ENCODE data around the gene BANK1. TPM values are rescaled to one million over a fixed set of nuclear protein-coding genes. Genes with fewer than 3 reads are reported as not detected.

Gene BANK1
- total RNA-seq, 1 donor from 2014 or later, result 12.2 TPM

DNA sequence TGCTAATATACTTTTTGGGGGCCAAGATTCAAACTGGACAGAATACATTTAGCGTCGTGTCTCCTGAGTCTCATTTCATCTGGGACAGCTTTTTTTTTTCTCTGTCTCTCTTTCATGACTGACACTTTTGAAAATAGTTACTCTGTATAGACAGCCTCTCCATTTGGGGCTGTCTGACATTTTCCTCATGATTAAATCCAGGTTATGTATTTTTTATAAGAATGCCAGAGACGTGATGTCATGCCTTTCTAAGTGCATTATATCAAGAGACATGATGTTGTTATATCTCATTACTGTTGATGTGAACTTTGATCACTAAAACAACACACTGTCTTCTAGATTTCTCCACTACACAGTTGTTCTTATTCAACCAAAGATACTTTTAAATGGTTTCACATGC is 199.0 kb downstream of the BANK1 start:
- no peak for DNase-seq
- no peaks in the 10 kb centered on the region for H3K36me3 ChIP-seq
- no peak overlapping the region for H3K27ac ChIP-seq
- H3K4me1 ChIP-seq, result no peaks in the 10 kb centered on the region
- intact Hi-C loops (cut with DNase I), result no loop called here
- no peaks in the 10 kb centered on the region for H3K9me3 ChIP-seq
- H3K4me3 ChIP-seq, result no peak overlapping the region
- ATAC-seq, result no peak
- TF ChIP-seq, protein P1, sequence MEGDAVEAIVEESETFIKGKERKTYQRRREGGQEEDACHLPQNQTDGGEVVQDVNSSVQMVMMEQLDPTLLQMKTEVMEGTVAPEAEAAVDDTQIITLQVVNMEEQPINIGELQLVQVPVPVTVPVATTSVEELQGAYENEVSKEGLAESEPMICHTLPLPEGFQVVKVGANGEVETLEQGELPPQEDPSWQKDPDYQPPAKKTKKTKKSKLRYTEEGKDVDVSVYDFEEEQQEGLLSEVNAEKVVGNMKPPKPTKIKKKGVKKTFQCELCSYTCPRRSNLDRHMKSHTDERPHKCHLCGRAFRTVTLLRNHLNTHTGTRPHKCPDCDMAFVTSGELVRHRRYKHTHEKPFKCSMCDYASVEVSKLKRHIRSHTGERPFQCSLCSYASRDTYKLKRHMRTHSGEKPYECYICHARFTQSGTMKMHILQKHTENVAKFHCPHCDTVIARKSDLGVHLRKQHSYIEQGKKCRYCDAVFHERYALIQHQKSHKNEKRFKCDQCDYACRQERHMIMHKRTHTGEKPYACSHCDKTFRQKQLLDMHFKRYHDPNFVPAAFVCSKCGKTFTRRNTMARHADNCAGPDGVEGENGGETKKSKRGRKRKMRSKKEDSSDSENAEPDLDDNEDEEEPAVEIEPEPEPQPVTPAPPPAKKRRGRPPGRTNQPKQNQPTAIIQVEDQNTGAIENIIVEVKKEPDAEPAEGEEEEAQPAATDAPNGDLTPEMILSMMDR (IDR thresholded peaks at IDR 0.05), result no peak
- H3K27me3 ChIP-seq (ENCODE audit: low read depth), result no peaks in the 10 kb centered on the region

DNA sequence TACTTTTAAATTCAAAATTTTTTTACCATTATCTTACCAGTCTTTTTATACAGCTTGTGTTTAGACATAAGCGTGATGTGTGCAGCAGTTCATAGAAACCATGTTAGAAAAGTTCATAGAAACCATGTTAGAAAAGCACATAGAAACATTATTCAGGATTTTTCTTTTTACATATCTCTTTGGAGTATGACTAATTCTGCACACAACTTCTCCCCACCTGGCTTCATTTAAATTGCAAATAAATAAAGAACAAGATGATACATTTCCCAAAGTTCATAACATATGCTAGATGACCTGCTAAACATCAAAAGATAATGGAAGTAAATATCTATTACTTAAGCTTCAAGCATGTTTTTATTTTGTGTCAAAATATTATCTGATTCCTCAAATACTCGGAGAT is 201.9 kb downstream of the BANK1 start:
- H3K36me3 ChIP-seq, result no peaks in the 10 kb centered on the region
- no peak overlapping the region for H3K27ac ChIP-seq
- no peak for DNase-seq
- no peak for ATAC-seq
- no peaks in the 10 kb centered on the region for H3K4me1 ChIP-seq
- no peaks in the 10 kb centered on the region for H3K27me3 ChIP-seq (ENCODE audit: low read depth)
- no peaks in the 10 kb centered on the region for H3K9me3 ChIP-seq
- TF ChIP-seq, protein P1 (IDR thresholded peaks at IDR 0.05), result no peak
- H3K4me3 ChIP-seq, result no peak overlapping the region
- intact Hi-C loops (cut with DNase I), result no loop called here

DNA sequence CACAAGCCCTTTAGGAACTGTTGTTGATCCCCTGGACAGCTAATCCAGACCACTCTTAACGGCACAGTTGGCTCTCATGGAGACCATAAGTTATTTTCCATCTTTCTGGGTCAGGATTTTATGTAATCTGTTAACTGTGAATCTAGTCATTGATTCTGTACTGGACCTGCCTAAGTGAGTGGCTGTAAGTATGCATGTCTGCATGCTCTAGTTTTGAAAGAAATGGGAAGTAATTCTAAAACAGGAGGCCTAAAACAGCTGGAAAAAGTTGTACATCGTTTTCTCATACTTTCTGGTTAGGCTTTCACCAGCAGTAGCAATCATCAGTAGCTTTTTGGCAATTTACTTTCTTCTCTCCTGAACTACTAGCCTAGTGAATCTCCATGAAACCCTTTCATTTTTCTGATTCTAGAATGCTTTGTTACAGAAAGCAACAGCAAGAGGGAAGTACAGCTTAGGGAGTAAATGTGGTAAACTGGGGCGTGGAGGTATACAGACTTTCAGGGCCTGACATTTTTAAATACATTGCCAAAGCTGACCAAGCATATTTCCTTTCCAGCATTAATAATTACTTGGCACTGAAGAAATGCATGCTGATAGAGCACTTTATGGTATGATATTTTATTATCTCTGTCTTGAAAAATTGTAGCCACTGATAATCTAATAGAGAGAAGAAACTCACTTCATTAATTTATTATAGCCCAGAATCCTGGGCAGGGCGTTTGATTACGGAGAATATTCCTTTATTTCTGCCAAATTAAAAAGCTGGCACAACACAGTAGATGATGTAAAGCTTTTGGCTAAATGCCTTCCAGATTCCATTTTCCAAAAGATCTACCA is 202.7 kb downstream of the BANK1 start:
- ATAC-seq (no peak), DNase-seq (no peak)
- H3K4me1 ChIP-seq, result no peaks in the 10 kb centered on the region
- no peaks in the 10 kb centered on the region for H3K9me3 ChIP-seq
- H3K27ac ChIP-seq, result no peak overlapping the region
- no peak overlapping the region for H3K4me3 ChIP-seq
- TF ChIP-seq, protein P1 (IDR thresholded peaks at IDR 0.05), result no peak
- no peaks in the 10 kb centered on the region for H3K36me3 ChIP-seq
- intact Hi-C loops (cut with DNase I), result no loop called here
- no peaks in the 10 kb centered on the region for H3K27me3 ChIP-seq (ENCODE audit: low read depth)

DNA sequence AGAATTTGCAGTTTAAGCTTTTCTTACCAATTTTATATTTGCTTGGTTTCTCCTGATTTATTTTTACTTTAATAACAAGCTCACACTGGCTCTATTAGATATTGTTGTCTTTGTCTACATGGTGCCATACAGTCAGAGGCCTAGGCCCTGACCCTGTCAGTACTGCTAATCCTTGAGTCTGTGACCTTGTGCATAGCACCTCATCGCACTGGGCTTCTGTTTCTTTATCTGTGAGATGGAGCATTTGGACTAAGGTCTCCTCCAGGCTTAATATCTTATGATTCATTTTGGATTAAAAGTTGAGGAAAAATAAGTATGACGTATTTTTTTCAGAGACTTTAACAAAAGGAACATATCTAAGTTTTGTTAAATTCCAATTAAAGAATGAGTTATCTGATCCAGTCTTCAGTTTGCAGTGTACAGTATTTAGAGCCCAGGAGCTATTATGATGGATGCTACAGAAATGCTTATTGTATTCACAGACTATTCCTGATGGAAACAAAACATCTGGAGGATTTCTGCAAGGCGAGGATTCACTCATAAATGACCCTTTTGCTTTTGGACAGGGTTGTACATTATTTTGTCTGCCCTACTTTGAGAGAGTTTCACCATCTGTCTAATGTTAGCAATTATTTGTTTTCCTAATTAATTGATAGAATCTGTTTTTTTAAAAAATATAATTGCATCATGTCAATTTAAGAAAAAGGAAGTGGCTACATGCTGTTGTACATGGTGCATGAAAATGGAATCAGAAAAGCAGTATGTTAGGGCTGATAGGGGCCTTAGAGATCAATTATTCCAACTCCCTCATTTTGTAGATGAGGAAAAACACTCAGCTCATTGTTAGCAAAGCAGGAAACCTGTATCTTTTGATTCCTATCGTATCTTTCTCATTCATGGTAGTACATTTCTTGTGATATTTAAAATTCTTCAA is 203.6 kb downstream of the BANK1 start:
- H3K36me3 ChIP-seq, result no peaks in the 10 kb centered on the region
- no peaks in the 10 kb centered on the region for H3K4me1 ChIP-seq
- no peak overlapping the region for H3K27ac ChIP-seq
- TF ChIP-seq, protein P1 (IDR thresholded peaks at IDR 0.05), result no peak
- H3K4me3 ChIP-seq, result no peak overlapping the region
- ATAC-seq (peak in 1 of 2 donors; percentile 39), DNase-seq (no peak)
- H3K9me3 ChIP-seq, result no peaks in the 10 kb centered on the region
- intact Hi-C loops (cut with DNase I), result no loop called here
- no peaks in the 10 kb centered on the region for H3K27me3 ChIP-seq (ENCODE audit: low read depth)

DNA sequence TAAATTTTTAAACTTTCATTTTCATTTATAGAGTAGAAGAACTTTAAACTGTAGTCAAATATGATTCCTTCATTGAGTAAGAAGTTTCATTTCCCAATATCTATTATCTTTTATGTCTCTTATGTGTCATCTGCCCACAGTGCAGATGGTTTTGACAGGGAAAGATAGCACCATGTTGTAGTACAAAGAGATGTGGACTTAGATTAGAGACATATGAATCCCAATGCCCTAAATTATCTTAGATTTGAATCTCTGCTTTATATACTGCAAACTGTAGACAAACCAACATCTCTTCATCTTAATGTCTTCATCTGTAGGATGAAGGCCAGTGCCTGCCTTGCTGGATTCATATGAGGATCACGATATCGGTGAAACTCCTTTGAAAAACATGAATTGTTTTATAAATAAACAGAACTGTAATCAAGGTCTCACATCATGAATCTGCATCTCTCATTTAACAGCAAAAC is 217.5 kb downstream of the BANK1 start:
- Histone ChIP-seq H3K4me1 (no peaks in the 10 kb centered on the region), H3K9me3 (no peaks in the 10 kb centered on the region), H3K27ac (no peak overlapping the region), H3K4me3 (no peak overlapping the region), H3K27me3 (ENCODE audit: low read depth) (no peaks in the 10 kb centered on the region), H3K36me3 (no peaks in the 10 kb centered on the region)
- intact Hi-C loops (cut with DNase I), result no loop called here
- DNase-seq (no peak), ATAC-seq (no peak)
- TF ChIP-seq, protein P1 (IDR thresholded peaks at IDR 0.05), result no peak
